ENCODE data around the gene CBARP. TPM values are rescaled to one million over a fixed set of nuclear protein-coding genes. Genes with fewer than 3 reads are reported as not detected.

The CBARP gene
- total and polyA plus RNA-seq, 2 of the 13 experiments (the other 11 are each of a cell fraction or from before 2014, with no cell fraction given) = 1.2 to 1.4 TPM

DNA sequence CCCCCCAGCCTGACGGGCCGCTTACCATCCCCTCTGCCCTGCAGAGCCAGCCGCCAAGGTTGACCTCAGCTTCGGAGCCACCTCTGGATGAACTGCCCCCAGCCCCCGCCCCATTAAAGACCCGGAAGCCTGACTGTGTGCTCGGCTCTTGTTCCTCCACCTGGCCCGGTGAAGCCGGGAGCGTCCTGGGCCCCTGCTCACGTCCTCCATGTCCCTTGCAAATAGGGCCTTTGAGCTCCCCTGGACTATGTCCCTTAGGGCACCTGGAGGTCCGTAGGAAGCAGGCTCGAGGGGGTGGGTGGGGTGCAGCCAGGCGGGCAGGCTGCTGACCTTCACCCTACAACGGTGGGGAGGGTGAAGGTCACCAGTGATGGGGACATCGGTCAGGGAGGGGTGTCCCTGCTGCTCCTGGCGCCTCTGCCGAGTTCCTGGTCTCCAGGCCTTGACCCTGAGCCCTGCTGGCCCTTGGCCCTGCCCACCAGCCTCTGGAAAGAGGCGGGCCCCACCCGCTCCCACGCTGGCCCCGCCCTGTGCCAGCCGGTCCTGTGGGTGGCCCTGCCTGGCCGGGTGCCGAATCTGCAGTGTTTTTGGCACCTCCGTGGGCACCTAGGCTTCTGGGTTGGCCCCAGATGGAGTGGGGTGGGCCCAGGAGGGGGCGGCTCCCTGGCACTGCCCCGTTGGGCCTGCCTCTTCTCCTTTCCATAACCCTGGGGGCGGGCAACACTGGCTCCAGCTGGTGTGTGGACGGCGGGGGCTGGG lies 7.1 kb upstream of the CBARP start (continued):
- TF ChIP-seq, protein P1, sequence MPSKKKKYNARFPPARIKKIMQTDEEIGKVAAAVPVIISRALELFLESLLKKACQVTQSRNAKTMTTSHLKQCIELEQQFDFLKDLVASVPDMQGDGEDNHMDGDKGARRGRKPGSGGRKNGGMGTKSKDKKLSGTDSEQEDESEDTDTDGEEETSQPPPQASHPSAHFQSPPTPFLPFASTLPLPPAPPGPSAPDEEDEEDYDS (CRISPR knock-in tag; IDR thresholded peaks at IDR 0.05) = peak; percentile 73; the same call in 1 of the 2 replicates
- TF ChIP-seq, protein P2, sequence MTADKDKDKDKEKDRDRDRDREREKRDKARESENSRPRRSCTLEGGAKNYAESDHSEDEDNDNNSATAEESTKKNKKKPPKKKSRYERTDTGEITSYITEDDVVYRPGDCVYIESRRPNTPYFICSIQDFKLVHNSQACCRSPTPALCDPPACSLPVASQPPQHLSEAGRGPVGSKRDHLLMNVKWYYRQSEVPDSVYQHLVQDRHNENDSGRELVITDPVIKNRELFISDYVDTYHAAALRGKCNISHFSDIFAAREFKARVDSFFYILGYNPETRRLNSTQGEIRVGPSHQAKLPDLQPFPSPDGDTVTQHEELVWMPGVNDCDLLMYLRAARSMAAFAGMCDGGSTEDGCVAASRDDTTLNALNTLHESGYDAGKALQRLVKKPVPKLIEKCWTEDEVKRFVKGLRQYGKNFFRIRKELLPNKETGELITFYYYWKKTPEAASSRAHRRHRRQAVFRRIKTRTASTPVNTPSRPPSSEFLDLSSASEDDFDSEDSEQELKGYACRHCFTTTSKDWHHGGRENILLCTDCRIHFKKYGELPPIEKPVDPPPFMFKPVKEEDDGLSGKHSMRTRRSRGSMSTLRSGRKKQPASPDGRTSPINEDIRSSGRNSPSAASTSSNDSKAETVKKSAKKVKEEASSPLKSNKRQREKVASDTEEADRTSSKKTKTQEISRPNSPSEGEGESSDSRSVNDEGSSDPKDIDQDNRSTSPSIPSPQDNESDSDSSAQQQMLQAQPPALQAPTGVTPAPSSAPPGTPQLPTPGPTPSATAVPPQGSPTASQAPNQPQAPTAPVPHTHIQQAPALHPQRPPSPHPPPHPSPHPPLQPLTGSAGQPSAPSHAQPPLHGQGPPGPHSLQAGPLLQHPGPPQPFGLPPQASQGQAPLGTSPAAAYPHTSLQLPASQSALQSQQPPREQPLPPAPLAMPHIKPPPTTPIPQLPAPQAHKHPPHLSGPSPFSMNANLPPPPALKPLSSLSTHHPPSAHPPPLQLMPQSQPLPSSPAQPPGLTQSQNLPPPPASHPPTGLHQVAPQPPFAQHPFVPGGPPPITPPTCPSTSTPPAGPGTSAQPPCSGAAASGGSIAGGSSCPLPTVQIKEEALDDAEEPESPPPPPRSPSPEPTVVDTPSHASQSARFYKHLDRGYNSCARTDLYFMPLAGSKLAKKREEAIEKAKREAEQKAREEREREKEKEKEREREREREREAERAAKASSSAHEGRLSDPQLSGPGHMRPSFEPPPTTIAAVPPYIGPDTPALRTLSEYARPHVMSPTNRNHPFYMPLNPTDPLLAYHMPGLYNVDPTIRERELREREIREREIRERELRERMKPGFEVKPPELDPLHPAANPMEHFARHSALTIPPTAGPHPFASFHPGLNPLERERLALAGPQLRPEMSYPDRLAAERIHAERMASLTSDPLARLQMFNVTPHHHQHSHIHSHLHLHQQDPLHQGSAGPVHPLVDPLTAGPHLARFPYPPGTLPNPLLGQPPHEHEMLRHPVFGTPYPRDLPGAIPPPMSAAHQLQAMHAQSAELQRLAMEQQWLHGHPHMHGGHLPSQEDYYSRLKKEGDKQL (CRISPR knock-in tag; IDR thresholded peaks at IDR 0.05; ENCODE audit: low read depth) = no peak
